GM12891 (cell line): ENCODE measurements around the gene SRP68.

ENCODE experiments used
- DNase-seq: peaks from one replicate; pipeline ENCODE4 v3.0.0; 2011; ENCODE audit warnings: low spot score; ENCODE audit not compliant: insufficient read length
- FAIRE-seq: peaks from 2 replicates; lab custom pipeline; 2011; peaks lifted over from hg19 to GRCh38; lab: Jason Lieb, UNC
- PAX5 ChIP-seq: IDR thresholded peaks from 2 replicates; pipeline ENCODE4 v1.6.1; 2011; ENCODE audit warnings: low read length, moderate library complexity, mild to moderate bottlenecking; ENCODE audit not compliant: insufficient read depth, severe bottlenecking
- POLR2A ChIP-seq: IDR thresholded peaks from 2 replicates; pipeline ENCODE4 v1.6.1; 2011; ENCODE audit warnings: low read depth, low read length, control low read depth
- POLR2AphosphoS5 ChIP-seq: IDR thresholded peaks from 2 replicates; pipeline ENCODE4 v1.6.1; 2011; ENCODE audit warnings: low read depth, low read length, control low read depth
- POU2F2 ChIP-seq: IDR thresholded peaks from 2 replicates; pipeline ENCODE4 v1.6.1; 2011; ENCODE audit warnings: low read depth, mild to moderate bottlenecking, control low read depth, low read length, moderate library complexity
- SPI1 ChIP-seq: IDR thresholded peaks from 2 replicates; pipeline ENCODE4 v1.6.1; 2011; ENCODE audit warnings: low read depth, low read length, control low read depth
- TAF1 ChIP-seq: IDR thresholded peaks from 2 replicates; pipeline ENCODE4 v1.6.1; 2011; ENCODE audit warnings: low read depth, low read length, control low read depth

SRP68 gene

GRCh38 chr17:76009447-76009846 is 62.9 kb downstream of the SRP68 start:
- no peak for TF ChIP-seq POLR2AphosphoS5
- TF ChIP-seq TAF1 = no peak
- TF ChIP-seq PAX5 = no peak
- TF ChIP-seq POLR2A = no peak
- DNase-seq (no peak), FAIRE-seq (no peak)

GRCh38 chr17:76008630-76009425 is 63.5 kb downstream of the SRP68 start:
- no peak for DNase-seq
- no peak for TF ChIP-seq PAX5
- TF ChIP-seq POLR2AphosphoS5 = no peak
- no peak for TF ChIP-seq TAF1
- FAIRE-seq = no peak

DNA sequence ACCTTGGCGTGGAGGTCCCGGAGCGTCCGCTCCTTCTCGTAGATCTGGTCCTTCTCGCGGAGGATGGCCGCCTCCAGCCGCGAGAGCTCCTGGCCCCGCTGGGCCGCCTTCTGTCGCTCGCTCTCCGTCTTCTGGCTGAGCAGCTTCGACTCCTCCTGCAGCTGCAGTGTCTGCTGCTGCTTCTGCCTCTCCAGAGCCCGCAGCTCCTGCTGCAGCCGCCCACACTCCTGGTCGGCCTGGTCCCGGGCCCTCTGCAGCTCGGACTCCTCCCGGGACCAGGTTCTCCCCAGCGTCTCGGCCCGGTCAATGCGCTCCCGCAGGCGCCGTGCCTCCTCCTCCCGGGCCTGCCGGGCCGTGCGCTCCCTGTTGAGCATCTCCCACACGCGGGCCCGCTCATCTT is 64.1 kb downstream of the SRP68 start:
- DNase-seq (no peak), FAIRE-seq (no peak)

GRCh38 chr17:76007850-76008165 is 64.5 kb downstream of the SRP68 start:
- no peak for DNase-seq
- no peak for TF ChIP-seq POLR2AphosphoS5
- no peak for TF ChIP-seq SPI1
- TF ChIP-seq POLR2A = no peak
- TF ChIP-seq TAF1 = no peak
- no peak for FAIRE-seq

More for the DNA sequence above, 64.1 kb downstream of the SRP68 start:
- no peak for TF ChIP-seq POLR2AphosphoS5
- TF ChIP-seq TAF1 = no peak
- no peak for TF ChIP-seq POU2F2
- no peak for TF ChIP-seq PAX5

- FAIRE-seq (no peak), DNase-seq (no peak)
- no peak for TF ChIP-seq SPI1
- TF ChIP-seq POLR2AphosphoS5 = no peak
- TF ChIP-seq TAF1 = no peak
- TF ChIP-seq POLR2A = no peak
- no peak for TF ChIP-seq PAX5
- no peak for TF ChIP-seq POU2F2
Observed at GRCh38 chr17:76007131-76007849, 65.0 kb downstream of the SRP68 start.

GRCh38 chr17:76005263-76006149 is 66.8 kb downstream of the SRP68 start:
- DNase-seq = peak; percentile 86
- TF ChIP-seq POU2F2 = no peak
- TF ChIP-seq POLR2A = no peak
- no peak for TF ChIP-seq TAF1
- no peak for TF ChIP-seq PAX5
- TF ChIP-seq POLR2AphosphoS5 = no peak
- TF ChIP-seq SPI1 = no peak
- no peak for FAIRE-seq

DNA sequence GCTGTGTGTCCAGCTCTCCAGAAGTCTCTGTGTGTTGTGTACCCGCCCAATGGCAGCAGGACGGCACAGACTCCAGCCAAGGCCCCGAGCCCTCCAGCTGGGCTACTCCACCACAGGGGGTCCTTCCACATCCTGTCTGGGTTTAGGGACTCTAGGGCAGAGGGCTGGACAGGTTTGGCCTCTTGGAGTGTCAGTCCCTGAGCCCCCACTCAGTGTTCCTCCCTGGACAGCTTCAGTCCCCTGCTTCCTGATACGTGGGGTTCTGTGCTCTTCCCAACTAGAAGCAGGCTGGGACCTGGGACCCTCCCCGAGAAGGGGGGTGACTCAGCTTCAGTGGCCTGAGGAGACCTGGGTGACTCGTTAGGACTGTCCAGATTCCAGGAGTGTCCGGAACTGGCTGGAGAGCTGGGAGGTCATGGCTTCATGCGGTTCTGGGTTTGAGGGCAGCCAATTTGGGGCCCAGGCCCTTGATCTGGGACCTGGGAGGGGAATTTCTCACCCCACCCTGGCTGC is 67.5 kb downstream of the SRP68 start:
- DNase-seq (no peak), FAIRE-seq (no peak)
- no peak for TF ChIP-seq POU2F2
- no peak for TF ChIP-seq TAF1
- TF ChIP-seq POLR2A = no peak
- TF ChIP-seq SPI1 = no peak
- no peak for TF ChIP-seq PAX5
- TF ChIP-seq POLR2AphosphoS5 = no peak

- no peak for TF ChIP-seq PAX5
- no peak for FAIRE-seq
Observed at GRCh38 chr17:76003915-76004314, 68.4 kb downstream of the SRP68 start.

DNA sequence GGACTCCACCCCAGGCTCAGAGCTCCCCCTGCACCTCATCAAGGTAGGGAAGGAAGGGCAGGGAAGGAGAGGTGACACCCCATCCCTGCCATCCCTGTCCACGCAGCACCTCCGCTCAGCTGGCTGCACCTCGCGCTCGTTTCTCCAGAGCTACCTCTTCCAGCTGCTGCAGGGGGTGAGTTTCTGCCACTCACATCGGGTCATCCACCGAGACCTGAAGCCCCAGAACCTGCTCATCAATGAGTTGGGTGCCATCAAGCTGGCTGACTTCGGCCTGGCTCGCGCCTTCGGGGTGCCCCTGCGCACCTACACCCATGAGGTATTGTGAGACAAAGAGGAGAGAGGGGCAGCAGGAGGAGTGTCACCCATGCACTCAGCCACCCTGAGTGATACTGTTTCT is 70.2 kb downstream of the SRP68 start:
- no peak for TF ChIP-seq POLR2A
- FAIRE-seq (no peak), DNase-seq (no peak)

More at GRCh38 chr17:76003915-76004314, 68.4 kb downstream of the SRP68 start:
- no peak for DNase-seq

DNA sequence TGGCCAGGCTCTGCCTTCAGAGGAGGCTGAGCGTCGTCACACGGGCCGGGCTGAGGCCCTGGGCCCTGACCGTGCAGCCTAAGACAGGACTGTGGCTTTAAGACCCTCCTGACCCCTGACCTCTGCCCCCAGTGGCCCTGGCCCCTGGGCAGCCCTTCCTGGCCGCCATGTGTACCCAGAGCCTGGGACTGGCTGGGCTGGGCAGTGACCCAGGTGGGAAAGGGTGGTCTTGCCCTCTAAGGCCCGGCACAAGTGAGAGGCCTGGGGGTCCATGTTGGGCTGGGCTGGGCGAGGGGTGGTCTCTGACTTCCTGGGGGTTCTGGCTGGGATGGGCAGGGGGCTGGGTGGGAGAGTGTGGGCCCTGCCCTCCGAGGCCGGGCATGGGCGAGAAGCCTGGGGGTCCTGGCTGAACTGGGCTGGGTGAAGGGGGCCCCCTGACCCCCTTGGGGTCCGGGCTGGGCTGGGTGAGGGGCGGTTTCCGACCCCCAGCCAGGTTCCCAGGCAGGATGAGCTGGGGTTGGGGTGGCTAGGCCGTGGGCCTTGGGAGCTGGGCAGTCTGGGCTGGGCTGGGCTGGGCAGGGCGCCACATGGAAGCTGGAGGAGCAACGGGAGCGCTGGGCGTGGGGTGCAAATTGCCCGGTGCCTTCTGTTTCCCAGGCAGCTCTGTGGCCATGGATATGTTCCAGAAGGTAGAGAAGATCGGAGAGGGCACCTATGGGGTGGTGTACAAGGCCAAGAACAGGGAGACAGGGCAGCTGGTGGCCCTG is 71.4 kb downstream of the SRP68 start, which contains the start of gene CDK3:
Gene CDK3 (plus strand): TSS at position 101 of the 767 bp plus-strand sequence. CDS start 571 bp downstream, at position 672.
- no peak for TF ChIP-seq PAX5
- no peak for TF ChIP-seq SPI1
- no peak for TF ChIP-seq POLR2AphosphoS5
- peak; percentile 15 for DNase-seq
- no peak for FAIRE-seq
